ENCODE measurements around the gene TAP1.
"Not testable (repeated sequence)": the region's sequence is repeated elsewhere in the genome, so short reads cannot be mapped to it uniquely, and the experiment has no call there.

TAP1 gene

GRCh38 chr6:32839356-32839755 lies 14.1 kb downstream of the TAP1 start:
- no peak for DNase-seq (ENCODE audit: low spot score)

- peak; percentile 98 for DNase-seq (ENCODE audit: low spot score)
Measured at GRCh38 chr6:32838114-32838958, 15.2 kb downstream of the TAP1 start, which contains the start of gene TAP2. Gene TAP2 (minus strand): TSS chr6:32838739. CDS start chr6:32838233, 506 bp downstream.

GRCh38 chr6:32837651-32838113 lies 15.8 kb downstream of the TAP1 start:
- DNase-seq (ENCODE audit: low spot score): no peak

GRCh38 chr6:32836873-32837272 lies 16.6 kb downstream of the TAP1 start:
- DNase-seq (ENCODE audit: low spot score): no peak

- DNase-seq (ENCODE audit: low spot score): no peak
Measured at GRCh38 chr6:32835167-32835893, 18.2 kb downstream of the TAP1 start.

- no peak for DNase-seq (ENCODE audit: low spot score)
Measured at GRCh38 chr6:32833664-32834063, 19.8 kb downstream of the TAP1 start.

- DNase-seq (ENCODE audit: low spot score): no peak
Measured at GRCh38 chr6:32832535-32832934, 21.0 kb downstream of the TAP1 start.

- DNase-seq (ENCODE audit: low spot score): no peak
Measured at GRCh38 chr6:32830936-32831335, 22.6 kb downstream of the TAP1 start.

- DNase-seq (ENCODE audit: low spot score): no peak
Measured at GRCh38 chr6:32830017-32830416, 23.5 kb downstream of the TAP1 start.

GRCh38 chr6:32829495-32829894 lies 24.0 kb downstream of the TAP1 start:
- DNase-seq (ENCODE audit: low spot score): no peak

- no peak for DNase-seq (ENCODE audit: low spot score)
Measured at GRCh38 chr6:32827025-32827424, 26.5 kb downstream of the TAP1 start.

- DNase-seq (ENCODE audit: low spot score): no peak
Measured at GRCh38 chr6:32825966-32826365, 27.5 kb downstream of the TAP1 start.

GRCh38 chr6:32819729-32820128 lies 33.8 kb downstream of the TAP1 start:
- no peak for DNase-seq (ENCODE audit: low spot score)

GRCh38 chr6:32818867-32819266 lies 34.6 kb downstream of the TAP1 start:
- DNase-seq (ENCODE audit: low spot score): no peak

- peak; percentile 10 for DNase-seq (ENCODE audit: low spot score)
Measured at GRCh38 chr6:32816746-32817204, 36.7 kb downstream of the TAP1 start, which contains the start of gene HLA-DOB. Gene HLA-DOB (minus strand): TSS chr6:32817002. CDS start chr6:32816951, 51 bp downstream.

- no peak for DNase-seq (ENCODE audit: low spot score)
Measured at GRCh38 chr6:32815996-32816395, 37.5 kb downstream of the TAP1 start.

- DNase-seq (ENCODE audit: low spot score): no peak
Measured at GRCh38 chr6:32815115-32815514, 38.4 kb downstream of the TAP1 start.

GRCh38 chr6:32814145-32814544 lies 39.4 kb downstream of the TAP1 start:
- no peak for DNase-seq (ENCODE audit: low spot score)

- DNase-seq (ENCODE audit: low spot score): no peak
Measured at GRCh38 chr6:32809171-32809570, 44.3 kb downstream of the TAP1 start.

GRCh38 chr6:32807020-32807580 lies 46.4 kb downstream of the TAP1 start:
- DNase-seq (ENCODE audit: low spot score): no peak

GRCh38 chr6:32805404-32805803 lies 48.1 kb downstream of the TAP1 start:
- DNase-seq (ENCODE audit: low spot score): not testable (repeated sequence)

- no peak for DNase-seq (ENCODE audit: low spot score)
Measured at GRCh38 chr6:32803416-32803815, 50.1 kb downstream of the TAP1 start.

- no peak for DNase-seq (ENCODE audit: low spot score)
Measured at GRCh38 chr6:32799740-32800139, 53.8 kb downstream of the TAP1 start.
